A673 (cell line): ENCODE data around the gene PCBP3. TPM values are rescaled to one million over a fixed set of nuclear protein-coding genes. Genes with fewer than 3 reads are reported as not detected.

Experiments used
- BruUV-seq: library from RNA; stranded (reverse); fragments of 400-500 nt; replicated peaks from 2 replicates; lab custom pipeline; 2021; lab: Mats Ljungman, UMichigan
- CTCF ChIA-PET: fragments of 300-600 bp; sonication (Branson Sonifier 250); formaldehyde crosslinking; loops from one replicate; lab custom pipeline; 2022; ENCODE audit warnings: antibody characterized with exemption; lab: Charles Lee
- POLR2A ChIA-PET: fragments of 300-600 bp; sonication (Branson Sonifier 250); formaldehyde crosslinking; loops from one replicate; lab custom pipeline; 2022; ENCODE audit warnings: antibody characterized with exemption; ENCODE audit not compliant: low non-redundant PET; lab: Charles Lee
- DNase-seq: peaks from one replicate; pipeline ENCODE4 v3.0.0-alpha.2; 2015; ENCODE audit warnings: low spot score
- H3K27ac ChIP-seq: fragments of 200-600 bp; sonication (generic); 2 replicates; pipeline ENCODE4 v1.5.1; 2016; ENCODE audit warnings: mixed run types, low read depth, mild to moderate bottlenecking, mixed read lengths, antibody characterized with exemption, low read length; ENCODE audit not compliant: poor library complexity, severe bottlenecking
- H3K27me3 ChIP-seq: fragments of 200-600 bp; sonication (generic); replicated peaks from 2 replicates; pipeline ENCODE4 v1.6.1; 2017; ENCODE audit warnings: mixed run types, low read depth, mild to moderate bottlenecking, mixed read lengths, antibody characterized with exemption, low read length; ENCODE audit not compliant: insufficient read depth, poor library complexity
- H3K36me3 ChIP-seq: fragments of 200-600 bp; sonication (generic); 2 replicates; pipeline ENCODE4 v1.6.1; 2016; ENCODE audit warnings: mixed run types, mild to moderate bottlenecking, mixed read lengths, antibody characterized with exemption, low read length; ENCODE audit not compliant: insufficient read depth, poor library complexity, severe bottlenecking
- H3K4me1 ChIP-seq: fragments of 200-600 bp; sonication (generic); 2 replicates; pipeline ENCODE4 v1.6.1; 2017; ENCODE audit warnings: mixed run types, mild to moderate bottlenecking, mixed read lengths, antibody characterized with exemption, low read length; ENCODE audit not compliant: insufficient read depth, poor library complexity, severe bottlenecking
- H3K4me3 ChIP-seq: fragments of 200-600 bp; sonication (generic); 2 replicates; pipeline ENCODE4 v1.5.1; 2016; ENCODE audit warnings: low read depth, mixed run types, mild to moderate bottlenecking, mixed read lengths, low read length; ENCODE audit not compliant: poor library complexity, severe bottlenecking
- H3K9me3 ChIP-seq: fragments of 200-600 bp; sonication (generic); 2 replicates; pipeline ENCODE4 v1.6.1; 2016; ENCODE audit warnings: mixed run types, low read depth, mild to moderate bottlenecking, mixed read lengths, antibody characterized with exemption, low read length; ENCODE audit not compliant: poor library complexity, severe bottlenecking
- EZH2 ChIP-seq: fragments of 200-600 bp; sonication (generic); IDR thresholded peaks from 2 replicates; pipeline ENCODE4 v1.6.1; 2017; ENCODE audit warnings: borderline replicate concordance, low read depth, mild to moderate bottlenecking, mixed read lengths, antibody characterized with exemption, low read length; ENCODE audit not compliant: poor library complexity, severe bottlenecking
- intact Hi-C: fragments of 100-400 bp; cut with micrococcal nuclease; formaldehyde crosslinking; loops from one replicate; pipeline ENCODE4 v1.10.0; 2022; ENCODE audit not compliant: unreplicated experiment
- total RNA-seq: library from RNA; stranded (reverse); gene quantifications from 2 replicates; pipeline ENCODE4 v1.2.3, GENCODE V29; 2021
- TF ChIP-seq, protein P1 (sequence below): fragments of 300-800, 200-600 bp; sonication (generic); conservative IDR thresholded peaks from 2 replicates; pipeline ENCODE4 v1.5.1; 2017; ENCODE audit warnings: low read depth, mild to moderate bottlenecking, antibody characterized with exemption, low read length, moderate library complexity, mixed read lengths

Gene PCBP3
- total RNA-seq, 1 experiment from 2014 or later = 25.6 TPM

GRCh38 chr21:45859041-45859761 is 215.7 kb downstream of the PCBP3 start:
- ChIA-PET CTCF (no interaction called here), POLR2A (no interaction called here)
- no peak for TF ChIP-seq EZH2
- TF ChIP-seq, protein P1, sequence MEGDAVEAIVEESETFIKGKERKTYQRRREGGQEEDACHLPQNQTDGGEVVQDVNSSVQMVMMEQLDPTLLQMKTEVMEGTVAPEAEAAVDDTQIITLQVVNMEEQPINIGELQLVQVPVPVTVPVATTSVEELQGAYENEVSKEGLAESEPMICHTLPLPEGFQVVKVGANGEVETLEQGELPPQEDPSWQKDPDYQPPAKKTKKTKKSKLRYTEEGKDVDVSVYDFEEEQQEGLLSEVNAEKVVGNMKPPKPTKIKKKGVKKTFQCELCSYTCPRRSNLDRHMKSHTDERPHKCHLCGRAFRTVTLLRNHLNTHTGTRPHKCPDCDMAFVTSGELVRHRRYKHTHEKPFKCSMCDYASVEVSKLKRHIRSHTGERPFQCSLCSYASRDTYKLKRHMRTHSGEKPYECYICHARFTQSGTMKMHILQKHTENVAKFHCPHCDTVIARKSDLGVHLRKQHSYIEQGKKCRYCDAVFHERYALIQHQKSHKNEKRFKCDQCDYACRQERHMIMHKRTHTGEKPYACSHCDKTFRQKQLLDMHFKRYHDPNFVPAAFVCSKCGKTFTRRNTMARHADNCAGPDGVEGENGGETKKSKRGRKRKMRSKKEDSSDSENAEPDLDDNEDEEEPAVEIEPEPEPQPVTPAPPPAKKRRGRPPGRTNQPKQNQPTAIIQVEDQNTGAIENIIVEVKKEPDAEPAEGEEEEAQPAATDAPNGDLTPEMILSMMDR = no peak
- no peak overlapping the region for H3K27ac ChIP-seq
- no peaks in the 10 kb centered on the region for H3K27me3 ChIP-seq
- no peaks in the 10 kb centered on the region for H3K4me1 ChIP-seq
- intact Hi-C loops = no loop called here
- DNase-seq = no peak
- no peaks in the 10 kb centered on the region for H3K9me3 ChIP-seq
- H3K36me3 ChIP-seq = no peaks in the 10 kb centered on the region
- no peak overlapping the region for H3K4me3 ChIP-seq
- BruUV-seq = no TSS peak

- Histone ChIP-seq H3K4me1 (no peaks in the 10 kb centered on the region), H3K27ac (no peak overlapping the region), H3K9me3 (no peaks in the 10 kb centered on the region), H3K36me3 (no peaks in the 10 kb centered on the region), H3K27me3 (no peaks in the 10 kb centered on the region), H3K4me3 (no peak overlapping the region)
- no peak for DNase-seq
- TF ChIP-seq, protein P1 = no peak
- TF ChIP-seq EZH2 = no peak
- intact Hi-C loops = no loop called here
- POLR2A ChIA-PET = no interaction called here
- BruUV-seq = no TSS peak
- CTCF ChIA-PET = no interaction called here
Measured at GRCh38 chr21:45859762-45860357, 216.3 kb downstream of the PCBP3 start.

DNA sequence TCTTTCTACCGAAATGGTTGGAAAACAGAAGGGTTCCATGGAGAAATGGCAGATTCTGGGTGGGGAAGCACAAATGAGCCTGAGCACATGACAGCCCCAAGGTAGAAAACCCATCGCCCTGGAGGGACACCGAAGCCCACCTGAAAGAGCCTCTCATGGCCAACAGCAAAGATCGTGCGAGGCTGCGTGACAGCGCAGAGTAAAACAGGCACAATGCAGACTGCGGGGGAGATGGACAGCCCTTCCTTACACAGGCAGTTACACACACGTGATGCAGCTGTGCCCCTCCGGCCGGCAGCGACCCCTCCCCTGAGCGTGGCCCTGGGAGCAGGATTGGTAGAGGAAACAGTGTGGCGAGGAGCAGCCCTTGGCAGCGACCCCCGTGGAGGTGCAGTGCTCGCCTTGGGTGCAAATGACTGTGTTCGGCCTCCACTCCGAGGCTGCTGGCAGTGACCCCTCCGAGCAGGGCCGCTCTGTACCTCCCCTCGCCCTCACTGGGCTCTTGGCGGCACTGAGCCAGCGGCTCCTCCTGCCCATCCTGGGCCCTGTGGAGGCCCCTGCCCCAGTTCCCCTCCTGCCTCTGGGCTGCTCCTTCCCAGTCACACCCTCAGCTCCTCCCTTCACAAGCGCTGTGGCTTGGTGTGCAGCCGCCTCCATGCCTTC is 217.1 kb downstream of the PCBP3 start:
- Histone ChIP-seq H3K4me3 (no peak overlapping the region), H3K4me1 (no peaks in the 10 kb centered on the region), H3K27me3 (no peaks in the 10 kb centered on the region), H3K9me3 (no peaks in the 10 kb centered on the region), H3K36me3 (no peaks in the 10 kb centered on the region), H3K27ac (no peak overlapping the region)
- POLR2A ChIA-PET = no interaction called here
- CTCF ChIA-PET = no interaction called here
- BruUV-seq = no TSS peak
- no peak for DNase-seq
- intact Hi-C loops = no loop called here
- TF ChIP-seq, protein P1 = no peak
- TF ChIP-seq EZH2 = no peak
